Measurements from ENCODE around the gene PRKD2.
A peak's percentile ranks its signal among the peaks of the same experiment; 100 is the strongest.

Gene PRKD2

GRCh38 chr19:46742926-46743480 is 26.1 kb upstream of the PRKD2 start:
- no peak for DNase-seq (ENCODE audit: low read depth in 2 of 2)

- DNase-seq (ENCODE audit: low read depth in 2 of 2), result no peak
These were observed 24.5 kb upstream of the PRKD2 start for GRCh38 chr19:46741447-46741846.

GRCh38 chr19:46739290-46739771 is 22.4 kb upstream of the PRKD2 start:
- DNase-seq (ENCODE audit: low read depth in 2 of 2), result no peak

- DNase-seq (ENCODE audit: low read depth in 2 of 2), result no peak
These were observed 20.9 kb upstream of the PRKD2 start for GRCh38 chr19:46737761-46738171.

- DNase-seq (ENCODE audit: low read depth in 2 of 2), result no peak
These were observed 20.4 kb upstream of the PRKD2 start for GRCh38 chr19:46737298-46737654.

GRCh38 chr19:46736531-46737297 is 19.8 kb upstream of the PRKD2 start:
- DNase-seq (ENCODE audit: low read depth in 2 of 2), result no peak

GRCh38 chr19:46733690-46734292 is 16.9 kb upstream of the PRKD2 start:
- no peak for DNase-seq (ENCODE audit: low read depth in 2 of 2)

- no peak for DNase-seq (ENCODE audit: low read depth in 2 of 2)
These were observed 16.2 kb upstream of the PRKD2 start for GRCh38 chr19:46732966-46733689.

- DNase-seq (ENCODE audit: low read depth in 2 of 2), result no peak
These were observed 15.4 kb upstream of the PRKD2 start for GRCh38 chr19:46732172-46732938.

- DNase-seq (ENCODE audit: low read depth in 2 of 2), result no peak
These were observed 14.7 kb upstream of the PRKD2 start for GRCh38 chr19:46731584-46731983.

- no peak for DNase-seq (ENCODE audit: low read depth in 2 of 2)
These were observed 14.1 kb upstream of the PRKD2 start for GRCh38 chr19:46731007-46731501.

GRCh38 chr19:46730595-46730994 is 13.7 kb upstream of the PRKD2 start:
- no peak for DNase-seq (ENCODE audit: low read depth in 2 of 2)

- DNase-seq (ENCODE audit: low read depth in 2 of 2), result no peak
These were observed 13.3 kb upstream of the PRKD2 start for GRCh38 chr19:46730187-46730586.

GRCh38 chr19:46729696-46730095 is 12.8 kb upstream of the PRKD2 start:
- no peak for DNase-seq (ENCODE audit: low read depth in 2 of 2)

- DNase-seq (ENCODE audit: low read depth in 2 of 2), result peak; percentile 74 to 77
These were observed 11.9 kb upstream of the PRKD2 start for GRCh38 chr19:46728693-46729339.

GRCh38 chr19:46728208-46728607 is 11.3 kb upstream of the PRKD2 start:
- no peak for DNase-seq (ENCODE audit: low read depth in 2 of 2)

- DNase-seq (ENCODE audit: low read depth in 2 of 2), result no peak
These were observed 10.8 kb upstream of the PRKD2 start for GRCh38 chr19:46727757-46728156.

GRCh38 chr19:46726971-46727501 is 10.1 kb upstream of the PRKD2 start:
- DNase-seq (ENCODE audit: low read depth in 2 of 2), result no peak

GRCh38 chr19:46726551-46726950 is 9.6 kb upstream of the PRKD2 start:
- no peak for DNase-seq (ENCODE audit: low read depth in 2 of 2)

GRCh38 chr19:46725859-46726393 is 9.0 kb upstream of the PRKD2 start:
- DNase-seq (ENCODE audit: low read depth in 2 of 2), result no peak

All from stimulated activated CD4-positive, alpha-beta T cell treated with anti-CD3 and anti-CD28 coated beads, Interleukin-4, amount 100 ng/mL, for 48 hours (primary cell).